NCI-H146 treated with DMSO at 0.1 percent for 48 hours (cell line): ENCODE data around the gene FGF4.

Source experiments
- DNase-seq: peaks from one replicate; lab custom pipeline; 2025; ENCODE audit not compliant: unreplicated experiment; lab: John Stamatoyannopoulos, UW

The FGF4 gene

GRCh38 chr11:69807106-69807815, 32.1 kb upstream of the FGF4 start:
- no peak for DNase-seq

- no peak for DNase-seq
Observed at GRCh38 chr11:69804769-69805508, 29.8 kb upstream of the FGF4 start.

- DNase-seq = no peak
Observed at GRCh38 chr11:69803604-69804218, 28.6 kb upstream of the FGF4 start.

GRCh38 chr11:69803022-69803421, 27.9 kb upstream of the FGF4 start:
- no peak for DNase-seq

- DNase-seq = no peak
Observed at GRCh38 chr11:69802590-69802989, 27.4 kb upstream of the FGF4 start.

- no peak for DNase-seq
Observed at GRCh38 chr11:69801513-69802335, 26.6 kb upstream of the FGF4 start.

- DNase-seq = no peak
Observed at GRCh38 chr11:69800278-69800677, 25.1 kb upstream of the FGF4 start.

GRCh38 chr11:69799582-69799981, 24.4 kb upstream of the FGF4 start:
- no peak for DNase-seq

- DNase-seq = no peak
Observed at GRCh38 chr11:69799097-69799496, 24.0 kb upstream of the FGF4 start.

GRCh38 chr11:69797737-69798528, 22.8 kb upstream of the FGF4 start:
- no peak for DNase-seq

- DNase-seq = no peak
Observed at GRCh38 chr11:69797156-69797555, 22.0 kb upstream of the FGF4 start.

GRCh38 chr11:69796063-69796462, 20.9 kb upstream of the FGF4 start:
- no peak for DNase-seq

- no peak for DNase-seq
Observed at GRCh38 chr11:69791276-69792180, 16.4 kb upstream of the FGF4 start.

GRCh38 chr11:69788956-69789355, 13.8 kb upstream of the FGF4 start:
- DNase-seq = no peak

- no peak for DNase-seq
Observed at GRCh38 chr11:69787906-69788305, 12.8 kb upstream of the FGF4 start.

- DNase-seq = no peak
Observed at GRCh38 chr11:69787457-69787856, 12.3 kb upstream of the FGF4 start.

- DNase-seq = no peak
Observed at GRCh38 chr11:69781241-69781640, 6.1 kb upstream of the FGF4 start.

GRCh38 chr11:69778373-69778772, 3.2 kb upstream of the FGF4 start:
- no peak for DNase-seq

GRCh38 chr11:69774354-69775162, 583 bp downstream of the FGF4 start:
- no peak for DNase-seq
